UCSD-AML1 (cell line): ENCODE measurements around the gene SLC15A1.
A peak's percentile ranks its signal among the peaks of the same experiment; 100 is the strongest.

ENCODE experiments used
- DNase-seq: peaks from one replicate; lab custom pipeline; 2025; ENCODE audit not compliant: unreplicated experiment; lab: John Stamatoyannopoulos, UW

SLC15A1 gene

GRCh38 chr13:98707281-98707999, 45.0 kb downstream of the SLC15A1 start:
- DNase-seq = no peak

GRCh38 chr13:98706446-98707110, 45.9 kb downstream of the SLC15A1 start:
- no peak for DNase-seq

- no peak for DNase-seq
Observed at GRCh38 chr13:98697791-98698190, 54.7 kb downstream of the SLC15A1 start.

GRCh38 chr13:98693756-98694155, 58.7 kb downstream of the SLC15A1 start:
- DNase-seq = no peak

GRCh38 chr13:98691360-98691759, 61.1 kb downstream of the SLC15A1 start:
- no peak for DNase-seq

- DNase-seq = no peak
Observed at GRCh38 chr13:98690348-98691022, 62.0 kb downstream of the SLC15A1 start.

- no peak for DNase-seq
Observed at GRCh38 chr13:98689347-98689968, 63.0 kb downstream of the SLC15A1 start.

GRCh38 chr13:98688373-98688772, 64.1 kb downstream of the SLC15A1 start:
- DNase-seq = no peak

GRCh38 chr13:98687319-98687718, 65.2 kb downstream of the SLC15A1 start:
- DNase-seq = no peak

- DNase-seq = no peak
Observed at GRCh38 chr13:98686270-98686669, 66.2 kb downstream of the SLC15A1 start.

GRCh38 chr13:98685146-98685545, 67.3 kb downstream of the SLC15A1 start:
- no peak for DNase-seq

- DNase-seq = no peak
Observed at GRCh38 chr13:98681049-98681448, 71.4 kb downstream of the SLC15A1 start.

- DNase-seq = no peak
Observed at GRCh38 chr13:98678741-98679140, 73.7 kb downstream of the SLC15A1 start.

- no peak for DNase-seq
Observed at GRCh38 chr13:98677398-98677797, 75.1 kb downstream of the SLC15A1 start.

GRCh38 chr13:98676239-98676638, 76.2 kb downstream of the SLC15A1 start:
- DNase-seq = no peak

- DNase-seq = no peak
Observed at GRCh38 chr13:98675837-98676236, 76.6 kb downstream of the SLC15A1 start.

- DNase-seq = no peak
Observed at GRCh38 chr13:98675066-98675465, 77.4 kb downstream of the SLC15A1 start.

GRCh38 chr13:98672947-98673613, 79.4 kb downstream of the SLC15A1 start:
- peak; percentile 34 for DNase-seq

GRCh38 chr13:98668155-98668554, 84.3 kb downstream of the SLC15A1 start:
- DNase-seq = no peak

GRCh38 chr13:98665638-98665995, 86.9 kb downstream of the SLC15A1 start:
- DNase-seq = no peak

- no peak for DNase-seq
Observed at GRCh38 chr13:98664924-98665637, 87.4 kb downstream of the SLC15A1 start.
